Measurements from ENCODE around the gene NMNAT3.

The NMNAT3 gene

DNA sequence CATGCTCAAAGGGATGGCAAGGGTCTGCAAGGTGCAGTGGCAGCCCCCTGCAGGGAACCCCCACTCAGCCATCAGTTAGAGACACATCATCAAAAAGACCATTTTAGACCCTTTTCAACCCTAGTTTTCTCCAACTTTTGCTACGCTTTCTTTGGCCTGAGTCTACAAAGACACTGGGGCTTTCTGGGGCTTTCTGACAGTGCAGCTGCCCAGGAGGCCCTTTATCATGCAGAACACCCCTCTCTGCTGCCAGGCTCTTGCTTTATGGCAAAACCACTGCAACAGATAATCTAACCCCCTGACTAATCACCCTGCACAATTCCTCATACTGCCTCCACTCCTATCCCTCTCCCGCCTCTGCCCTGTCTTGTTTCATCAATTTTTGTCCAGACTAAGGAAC is 2.4 kb downstream of the NMNAT3 start:
- no peak for DNase-seq (ENCODE audit: low spot score)

DNA sequence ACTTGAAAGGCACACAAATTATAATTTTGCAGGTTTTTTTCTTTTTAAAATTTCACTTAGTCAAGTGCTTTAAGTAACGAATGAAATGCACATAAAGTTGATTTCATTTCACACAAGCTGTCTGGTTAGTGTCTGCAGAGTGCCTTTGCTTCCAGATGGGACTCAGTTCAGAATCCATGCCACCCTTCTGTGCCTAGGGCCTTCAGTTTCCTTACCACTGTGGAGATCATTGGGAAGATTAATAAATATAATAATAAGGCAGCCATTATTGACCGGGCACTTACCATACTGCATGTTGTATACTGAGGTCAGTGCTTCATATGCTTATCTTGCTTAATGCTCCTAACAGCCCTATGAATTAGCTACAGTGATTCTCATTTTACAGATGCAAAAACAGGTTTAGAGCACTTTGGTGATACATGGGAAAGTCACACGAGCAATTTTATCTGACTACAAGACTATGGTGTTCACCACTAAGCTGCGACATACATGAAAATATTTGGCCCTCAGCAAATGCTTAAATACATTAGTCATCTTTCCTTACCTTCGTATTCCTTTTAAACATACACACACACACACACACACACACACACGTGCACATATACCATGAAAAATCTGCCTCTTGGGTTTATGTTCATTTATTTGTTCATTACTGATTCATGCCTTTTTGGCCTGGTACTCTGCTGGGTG is 3.1 kb downstream of the NMNAT3 start:
- no peak for DNase-seq (ENCODE audit: low spot score)

DNA sequence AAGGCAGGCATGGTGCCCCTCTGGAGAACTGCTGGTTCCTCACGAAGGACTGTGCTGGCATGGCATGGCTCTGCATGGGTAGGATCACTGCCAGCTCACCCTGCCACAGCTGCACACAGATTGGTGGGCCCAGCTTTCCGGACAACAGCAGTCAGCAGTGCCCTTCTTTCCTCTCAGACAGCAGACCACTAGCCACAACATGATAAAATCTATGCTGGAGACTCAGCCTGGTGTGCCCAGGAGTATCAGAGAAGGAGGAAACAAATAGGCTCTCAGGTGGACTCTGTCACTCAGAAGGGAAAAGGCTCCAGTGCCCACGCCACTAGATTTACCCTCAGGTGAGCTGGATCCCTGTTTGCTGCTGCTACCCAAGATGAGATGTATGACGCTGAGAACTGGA is 4.9 kb downstream of the NMNAT3 start:
- no peak for DNase-seq (ENCODE audit: low spot score)

DNA sequence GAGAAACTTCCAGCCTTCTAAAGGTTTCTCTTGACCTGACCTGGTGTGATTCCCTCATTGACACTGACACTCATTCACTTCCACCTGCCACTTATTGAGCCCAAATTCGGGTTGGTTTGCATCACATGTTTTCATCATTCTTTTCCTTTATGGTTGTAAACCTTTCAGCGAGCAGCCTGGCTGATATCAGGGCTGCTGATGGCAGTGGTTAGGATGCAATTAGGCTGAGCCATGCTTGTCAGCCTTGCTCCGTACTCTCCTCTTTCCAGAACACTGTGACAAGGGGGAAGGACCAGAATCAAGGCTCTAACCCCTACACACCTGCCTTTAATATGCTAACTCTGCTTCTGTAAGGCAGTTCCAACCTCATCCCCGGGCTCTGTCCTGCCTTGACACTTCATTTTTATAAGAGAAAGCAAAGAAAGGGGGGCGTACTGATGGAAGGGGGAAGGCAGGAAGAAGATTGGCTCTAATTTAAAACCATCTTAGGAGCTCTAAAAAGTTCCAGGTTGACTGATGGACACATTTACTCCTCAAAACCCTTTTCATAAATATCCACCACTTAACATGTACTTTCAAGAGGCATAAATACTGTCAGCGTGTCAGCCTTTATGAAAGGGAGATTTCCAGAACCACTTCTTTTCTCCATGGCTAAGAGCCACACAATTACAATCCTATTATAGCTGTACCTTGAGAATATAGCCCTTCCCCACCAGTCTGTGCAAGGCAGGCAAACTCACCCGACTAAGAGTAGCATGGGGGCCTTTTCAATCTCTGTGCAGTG is 5.7 kb downstream of the NMNAT3 start:
- DNase-seq (ENCODE audit: low spot score): no peak

DNA sequence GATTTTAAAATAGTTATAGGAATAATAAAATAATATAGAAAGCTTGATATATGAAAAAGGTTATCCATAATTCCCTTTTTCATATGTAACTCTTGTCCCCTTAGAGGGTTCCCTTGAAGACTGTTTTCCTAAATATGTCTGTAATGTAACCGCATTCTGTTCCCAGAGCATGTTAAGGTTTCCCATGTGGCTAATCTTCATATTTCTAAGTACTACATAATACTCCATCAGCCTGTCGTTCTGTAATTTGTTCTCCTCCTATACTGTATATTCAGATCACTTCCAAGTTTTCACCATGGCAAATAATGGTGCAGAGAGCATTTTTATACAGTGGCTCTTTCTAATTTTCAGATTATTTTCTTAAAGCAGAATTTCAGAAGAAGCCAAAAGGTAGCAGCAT is 6.7 kb downstream of the NMNAT3 start:
- no peak for DNase-seq (ENCODE audit: low spot score)

- DNase-seq (ENCODE audit: low spot score): no peak
Measured at GRCh38 chr3:139670196-139670595, 7.6 kb downstream of the NMNAT3 start.

DNA sequence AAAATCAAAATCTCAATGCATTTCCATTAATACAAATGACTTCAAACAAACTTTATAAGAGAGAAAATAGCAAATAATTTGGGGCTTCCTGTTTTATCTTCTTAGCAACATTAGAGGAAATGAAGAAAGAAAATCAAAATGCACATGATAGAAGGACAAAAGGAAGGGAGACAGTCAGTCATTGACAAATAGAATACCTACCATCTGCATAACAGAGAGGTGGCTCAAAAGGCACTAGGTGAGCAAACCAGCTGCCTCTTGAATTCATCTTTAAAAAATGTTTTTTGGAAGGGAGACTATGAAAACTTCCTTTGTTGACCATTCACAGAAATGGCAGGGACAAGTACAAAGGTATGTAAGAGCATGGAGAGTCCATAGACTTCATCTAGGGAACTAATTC is 9.4 kb downstream of the NMNAT3 start:
- no peak for DNase-seq (ENCODE audit: low spot score)

- no peak for DNase-seq (ENCODE audit: low spot score)
Measured at GRCh38 chr3:139664958-139665357, 12.8 kb downstream of the NMNAT3 start.

- no peak for DNase-seq (ENCODE audit: low spot score)
Measured at GRCh38 chr3:139660269-139660668, 17.5 kb downstream of the NMNAT3 start.

DNA sequence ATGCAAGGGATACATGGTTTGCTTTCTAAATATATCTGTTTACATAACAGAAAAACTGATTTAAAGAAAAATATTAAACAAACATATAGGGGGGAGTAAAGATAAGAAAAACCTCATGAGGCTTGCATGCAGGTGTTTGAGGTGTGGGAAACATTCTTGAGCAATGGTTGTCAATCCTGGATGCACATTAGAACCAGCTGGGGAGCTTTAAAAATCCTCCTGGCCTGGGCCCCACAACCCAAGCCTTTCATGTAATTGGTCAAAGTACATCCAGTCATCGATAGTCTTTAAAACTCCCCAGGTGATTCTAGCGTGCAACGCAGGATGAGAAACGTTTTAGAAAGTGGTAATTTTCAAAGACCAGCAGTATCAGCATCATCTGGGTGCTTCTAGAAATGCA is 18.3 kb downstream of the NMNAT3 start:
- no peak for DNase-seq (ENCODE audit: low spot score)

DNA sequence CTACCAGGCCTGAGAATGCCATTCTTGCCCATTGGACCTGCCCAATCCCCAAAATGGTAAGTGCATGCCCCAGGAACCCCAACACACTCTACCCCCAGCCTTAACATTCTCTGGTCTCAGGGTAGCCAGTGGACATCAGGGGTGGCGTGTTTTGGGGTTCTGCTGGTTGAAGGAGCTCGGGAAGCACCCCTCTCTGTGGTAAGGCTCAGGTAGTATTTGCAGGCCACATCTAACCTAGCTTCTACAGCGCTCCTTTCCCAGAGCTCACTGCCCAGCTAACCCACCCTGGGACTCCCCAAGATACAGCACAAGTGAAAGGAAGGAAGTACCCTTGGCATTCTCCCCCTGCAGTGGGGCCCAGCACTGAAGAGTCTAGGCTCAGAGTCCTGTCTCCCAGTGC is 19.8 kb downstream of the NMNAT3 start:
- DNase-seq (ENCODE audit: low spot score): no peak

GRCh38 chr3:139657434-139657833 is 20.3 kb downstream of the NMNAT3 start:
- no peak for DNase-seq (ENCODE audit: low spot score)

DNA sequence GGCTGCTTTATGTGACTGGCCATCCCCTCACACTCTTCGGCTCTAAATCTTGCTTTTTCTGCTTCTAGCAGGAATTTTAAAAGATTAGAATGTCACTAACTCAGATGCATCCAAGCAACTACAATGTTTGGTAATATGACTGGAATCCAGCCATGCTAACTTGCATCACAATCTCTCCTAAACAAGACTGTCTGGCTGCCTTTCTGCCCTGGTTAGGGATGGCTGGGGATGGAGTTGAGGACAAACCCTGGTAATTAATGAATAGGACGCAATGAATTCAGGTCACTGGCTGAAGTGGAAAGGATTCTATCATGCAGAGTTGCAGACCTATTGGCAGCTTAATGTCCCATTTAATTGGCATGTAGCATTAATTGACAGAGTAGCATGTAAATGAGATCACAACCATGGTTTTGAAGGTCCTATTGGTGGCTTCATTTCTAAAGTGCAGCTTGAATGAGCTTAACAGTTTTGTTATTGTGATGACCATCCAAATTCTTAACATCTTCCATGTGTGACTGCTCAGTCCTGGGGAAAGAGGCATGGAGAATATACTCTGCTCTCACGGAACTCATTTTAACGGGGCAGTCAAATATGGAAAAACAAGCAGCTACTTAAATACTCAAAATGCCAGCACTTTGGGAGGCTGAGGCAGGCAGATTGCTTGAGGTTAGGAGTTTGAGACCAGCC is 21.7 kb downstream of the NMNAT3 start:
- DNase-seq (ENCODE audit: low spot score): no peak

GRCh38 chr3:139654637-139655365 is 23.0 kb downstream of the NMNAT3 start:
- DNase-seq (ENCODE audit: low spot score): no peak

GRCh38 chr3:139653582-139653981 is 24.2 kb downstream of the NMNAT3 start:
- DNase-seq (ENCODE audit: low spot score): no peak

GRCh38 chr3:139652561-139652960 is 25.2 kb downstream of the NMNAT3 start:
- DNase-seq (ENCODE audit: low spot score): no peak

DNA sequence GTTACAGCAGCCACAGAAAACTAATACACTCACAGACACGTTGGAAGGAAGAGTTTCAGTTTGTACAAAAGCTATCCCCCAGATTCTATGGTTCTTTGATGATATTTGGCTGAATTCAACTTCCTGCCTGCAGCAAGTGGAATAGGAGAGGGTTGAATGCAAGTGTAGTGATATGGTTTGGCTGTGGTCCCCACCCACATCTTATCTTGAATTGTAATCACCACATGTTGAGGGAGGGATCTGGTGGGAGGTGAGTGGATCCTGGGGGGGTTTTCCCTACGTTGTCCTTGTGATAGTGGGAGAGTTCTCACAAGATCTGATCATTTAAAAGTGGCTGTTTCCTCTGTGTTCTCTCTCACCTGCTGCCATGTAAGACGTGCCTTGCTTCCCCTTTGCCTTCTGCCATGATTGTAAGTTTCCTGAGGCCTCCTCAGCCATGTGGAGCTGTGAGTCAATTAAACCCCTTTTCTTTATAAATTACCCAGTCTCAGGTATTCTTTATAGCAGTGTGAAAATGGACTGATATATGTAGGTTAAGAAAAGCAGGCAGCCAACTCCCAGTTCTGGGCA is 29.8 kb downstream of the NMNAT3 start:
- no peak for DNase-seq (ENCODE audit: low spot score)

DNA sequence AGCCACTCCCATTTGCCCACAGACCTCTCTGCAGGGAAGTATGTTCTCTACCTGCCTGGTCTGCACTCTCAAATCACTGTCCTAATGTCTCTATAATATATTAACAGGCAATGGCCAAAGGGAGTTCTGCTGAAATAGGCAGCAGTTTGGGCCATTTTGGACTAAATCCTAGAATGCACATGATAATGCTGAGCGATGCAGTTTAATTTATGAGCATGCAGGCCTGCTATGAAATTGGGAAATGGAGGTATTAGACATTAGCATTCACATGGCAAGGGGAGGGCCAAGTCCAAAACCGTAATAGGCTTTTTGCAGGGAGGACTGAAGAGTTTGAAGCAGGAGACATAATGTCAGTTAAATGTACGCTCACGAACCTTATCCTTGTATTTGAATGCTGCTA is 31.3 kb downstream of the NMNAT3 start:
- DNase-seq (ENCODE audit: low spot score): no peak

- no peak for DNase-seq (ENCODE audit: low spot score)
Measured at GRCh38 chr3:139642996-139643395, 34.8 kb downstream of the NMNAT3 start.

DNA sequence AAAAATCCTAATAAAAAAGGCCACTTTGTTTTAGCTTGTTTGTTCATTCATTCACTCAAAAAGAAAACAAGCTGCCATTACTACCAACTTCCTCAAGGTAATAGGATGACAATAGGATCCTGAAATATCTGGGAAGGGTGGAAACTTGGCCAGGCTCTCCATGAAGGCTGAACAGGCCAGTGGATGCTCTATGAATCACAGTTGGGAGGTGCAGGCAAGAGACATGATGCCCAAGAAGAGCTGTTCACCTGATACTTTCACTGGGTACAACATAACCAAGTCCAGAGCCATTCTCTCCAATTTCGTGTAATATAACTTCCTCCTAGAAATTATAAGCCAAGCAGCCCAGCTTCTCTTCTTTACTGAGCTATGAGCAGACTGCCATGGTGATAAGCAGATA is 37.3 kb downstream of the NMNAT3 start:
- DNase-seq (ENCODE audit: low spot score): no peak

GRCh38 chr3:139639662-139640061 is 38.1 kb downstream of the NMNAT3 start:
- no peak for DNase-seq (ENCODE audit: low spot score)

DNA sequence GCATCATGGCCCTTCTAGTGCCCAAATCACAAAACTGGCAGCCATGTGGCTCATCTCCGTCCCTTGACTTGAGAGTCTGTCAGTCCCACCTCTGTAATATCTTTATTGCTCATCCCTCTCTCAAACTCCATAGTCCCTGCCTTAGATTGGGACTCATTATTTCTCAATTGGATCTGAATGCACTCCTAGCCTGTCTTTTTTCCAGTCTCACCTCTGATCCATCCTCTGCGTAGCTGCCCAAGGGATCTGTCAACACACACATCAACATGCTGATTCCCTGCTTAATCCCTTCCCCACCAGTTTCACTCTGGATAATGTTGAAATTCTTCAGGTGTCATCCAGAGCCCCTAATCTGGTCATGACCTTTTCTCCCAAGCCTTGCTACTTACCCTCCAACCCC is 39.3 kb downstream of the NMNAT3 start:
- DNase-seq (ENCODE audit: low spot score): no peak

Measured in iPS-NIHi11 (cell line).